PC-9 (cell line): ENCODE data around the gene PXDN.

ENCODE experiments used
- CTCF ChIP-seq: fragments of 200-600 bp; sonication (generic); conservative IDR thresholded peaks from 2 replicates; pipeline ENCODE4 v1.6.1; 2017; ENCODE audit warnings: mixed run types, antibody characterized with exemption, mild to moderate bottlenecking, moderate library complexity
- EZH2 ChIP-seq: fragments of 200-600 bp; sonication (generic); IDR thresholded peaks from 2 replicates; pipeline ENCODE4 v1.8.0; 2017; ENCODE audit warnings: antibody characterized with exemption, low read depth

- TF ChIP-seq CTCF (no peak), EZH2 (no peak)
These were observed 87.1 kb downstream of the PXDN start for GRCh38 chr2:1656961-1657841.
